PFSK-1 (cell line): ENCODE results near the gene NOG.

Experiments
- FOXP2 ChIP-seq: optimal IDR thresholded peaks from 2 replicates; pipeline ENCODE3; 2011; ENCODE audit warnings: borderline replicate concordance, control low read depth, inconsistent platforms; ENCODE audit not compliant: insufficient read depth; ENCODE audit errors: extremely low read length, extremely low read depth
- POLR2AphosphoS5 ChIP-seq: IDR thresholded peaks from 2 replicates; pipeline ENCODE4 v1.6.1; 2012; ENCODE audit warnings: low read depth, mild to moderate bottlenecking, control low read depth, low read length, moderate library complexity
- SIN3A ChIP-seq: IDR thresholded peaks from 2 replicates; pipeline ENCODE4 v1.6.1; 2012; ENCODE audit warnings: mild to moderate bottlenecking, low read length, moderate library complexity, borderline replicate concordance; ENCODE audit not compliant: insufficient read depth
- TAF1 ChIP-seq: IDR thresholded peaks from 2 replicates; pipeline ENCODE4 v1.6.1; 2012; ENCODE audit warnings: low read length, control low read depth, borderline replicate concordance; ENCODE audit not compliant: insufficient read depth
- TF ChIP-seq, protein P1 (sequence below), 2 experiments: IDR thresholded peaks; 2 replicates each; pipeline versions ENCODE4 v1.6.1 to v1.8.0; 2011 to 2012; ENCODE audit warnings: low read depth in 2 of 2, low read length in 2 of 2, control low read depth in 1 of 2, inconsistent platforms in 1 of 2, mild to moderate bottlenecking in 1 of 2, moderate library complexity in 1 of 2; ENCODE audit not compliant: insufficient read depth in 1 of 2

NOG gene

DNA sequence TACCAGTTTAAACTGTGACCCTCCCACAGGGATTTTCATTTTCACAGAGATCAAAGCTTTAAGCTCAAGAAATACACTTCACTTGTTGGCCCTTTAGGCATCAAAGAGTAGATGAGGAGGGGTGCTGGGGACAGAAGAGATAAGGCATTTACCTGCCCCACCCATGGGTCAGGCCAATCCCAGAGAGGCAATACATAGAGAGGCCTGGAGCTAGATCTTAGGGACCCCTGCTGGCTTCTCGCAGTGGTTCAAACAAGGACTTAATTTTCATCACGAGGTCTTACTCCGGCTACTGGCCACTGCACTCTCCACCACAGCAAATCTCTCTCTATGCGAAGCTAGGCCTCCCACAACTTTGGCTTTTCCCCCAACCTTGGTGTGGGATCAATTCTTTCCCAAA, 46.6 kb downstream of the NOG start:
- TF ChIP-seq TAF1 (no peak), FOXP2 (no peak), SIN3A (no peak), POLR2AphosphoS5 (no peak)
- TF ChIP-seq, protein P1, sequence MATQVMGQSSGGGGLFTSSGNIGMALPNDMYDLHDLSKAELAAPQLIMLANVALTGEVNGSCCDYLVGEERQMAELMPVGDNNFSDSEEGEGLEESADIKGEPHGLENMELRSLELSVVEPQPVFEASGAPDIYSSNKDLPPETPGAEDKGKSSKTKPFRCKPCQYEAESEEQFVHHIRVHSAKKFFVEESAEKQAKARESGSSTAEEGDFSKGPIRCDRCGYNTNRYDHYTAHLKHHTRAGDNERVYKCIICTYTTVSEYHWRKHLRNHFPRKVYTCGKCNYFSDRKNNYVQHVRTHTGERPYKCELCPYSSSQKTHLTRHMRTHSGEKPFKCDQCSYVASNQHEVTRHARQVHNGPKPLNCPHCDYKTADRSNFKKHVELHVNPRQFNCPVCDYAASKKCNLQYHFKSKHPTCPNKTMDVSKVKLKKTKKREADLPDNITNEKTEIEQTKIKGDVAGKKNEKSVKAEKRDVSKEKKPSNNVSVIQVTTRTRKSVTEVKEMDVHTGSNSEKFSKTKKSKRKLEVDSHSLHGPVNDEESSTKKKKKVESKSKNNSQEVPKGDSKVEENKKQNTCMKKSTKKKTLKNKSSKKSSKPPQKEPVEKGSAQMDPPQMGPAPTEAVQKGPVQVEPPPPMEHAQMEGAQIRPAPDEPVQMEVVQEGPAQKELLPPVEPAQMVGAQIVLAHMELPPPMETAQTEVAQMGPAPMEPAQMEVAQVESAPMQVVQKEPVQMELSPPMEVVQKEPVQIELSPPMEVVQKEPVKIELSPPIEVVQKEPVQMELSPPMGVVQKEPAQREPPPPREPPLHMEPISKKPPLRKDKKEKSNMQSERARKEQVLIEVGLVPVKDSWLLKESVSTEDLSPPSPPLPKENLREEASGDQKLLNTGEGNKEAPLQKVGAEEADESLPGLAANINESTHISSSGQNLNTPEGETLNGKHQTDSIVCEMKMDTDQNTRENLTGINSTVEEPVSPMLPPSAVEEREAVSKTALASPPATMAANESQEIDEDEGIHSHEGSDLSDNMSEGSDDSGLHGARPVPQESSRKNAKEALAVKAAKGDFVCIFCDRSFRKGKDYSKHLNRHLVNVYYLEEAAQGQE (IDR thresholded peaks at IDR 0.05; ENCODE audit: insufficient read depth in 1 of 2, low read depth in 2 of 2, low read length in 2 of 2), result no peak

DNA sequence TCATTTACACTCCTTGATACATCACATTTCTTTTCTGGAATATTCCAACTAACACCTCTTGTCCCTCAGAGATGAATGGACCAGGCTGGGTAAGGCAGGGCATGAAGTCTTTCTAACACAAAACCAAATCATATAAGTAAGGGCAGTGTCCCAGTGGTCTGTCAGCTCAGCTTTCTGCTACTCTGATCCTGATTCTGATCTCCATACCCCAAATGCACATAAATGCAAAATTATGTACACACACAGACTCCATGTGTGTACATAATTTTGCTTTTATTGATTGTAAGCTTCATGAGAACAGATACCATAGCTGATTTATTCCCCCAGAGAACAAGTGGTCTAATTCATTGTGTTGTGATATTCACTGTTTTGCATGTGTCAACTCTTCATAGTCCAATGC, 47.9 kb downstream of the NOG start:
- TF ChIP-seq, protein P1 (IDR thresholded peaks at IDR 0.05; ENCODE audit: insufficient read depth in 1 of 2, low read depth in 2 of 2, low read length in 2 of 2), result no peak
- no peak for TF ChIP-seq TAF1
- TF ChIP-seq FOXP2, result no peak
- TF ChIP-seq SIN3A, result no peak
- TF ChIP-seq POLR2AphosphoS5, result no peak

DNA sequence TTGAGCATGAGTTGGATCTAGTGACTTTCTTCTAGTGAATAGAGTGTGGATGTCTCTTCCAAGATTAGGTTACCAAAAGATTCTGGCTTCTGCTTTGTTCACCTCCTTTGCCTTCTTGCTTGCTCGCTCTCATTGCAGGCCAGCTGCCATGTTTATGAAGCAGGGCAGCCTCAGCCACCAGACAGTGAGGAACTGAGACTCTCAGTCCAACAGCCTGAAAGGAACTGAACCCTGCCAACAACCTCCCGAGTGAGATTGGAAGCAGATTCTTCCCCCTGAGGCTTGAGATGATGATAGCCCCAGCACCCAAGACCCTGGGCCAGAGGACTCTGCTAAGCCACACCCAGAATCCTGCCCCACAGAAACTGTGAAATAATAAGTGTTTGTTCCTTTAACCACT, 48.4 kb downstream of the NOG start:
- TF ChIP-seq POLR2AphosphoS5 (no peak), FOXP2 (no peak), SIN3A (no peak), TAF1 (no peak)
- TF ChIP-seq, protein P1 (IDR thresholded peaks at IDR 0.05; ENCODE audit: insufficient read depth in 1 of 2, low read depth in 2 of 2, low read length in 2 of 2), result no peak

DNA sequence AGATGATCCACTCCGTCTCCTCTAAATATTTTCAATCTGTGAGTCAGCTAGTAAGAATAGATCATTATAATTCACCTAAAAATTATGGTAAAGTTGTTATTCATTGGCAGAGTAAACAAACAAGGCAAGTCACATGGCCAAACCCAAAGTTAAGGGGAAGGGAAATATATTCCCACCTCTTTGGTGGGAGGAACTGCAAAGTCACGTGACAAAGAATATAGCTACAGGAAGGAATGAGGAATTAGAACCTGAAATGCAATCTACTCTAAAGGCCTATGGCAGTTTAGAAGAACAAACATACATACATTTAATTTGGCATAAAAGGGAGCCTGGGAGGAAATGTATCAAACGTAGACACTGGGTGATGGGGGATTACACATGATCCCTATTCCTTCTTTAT, 48.9 kb downstream of the NOG start:
- TF ChIP-seq TAF1, result no peak
